Neuronal stem cell (in vitro differentiated cells): ENCODE measurements around the gene KHDC4.

Experiments
- DNase-seq: peaks from one replicate; pipeline ENCODE4 v3.0.0-alpha.2; 2013; ENCODE audit warnings: low spot score
- H2AFZ ChIP-seq: one replicate; pipeline ENCODE4 v1.6.1; 2013; ENCODE audit warnings: mild to moderate bottlenecking, low read length, inconsistent platforms
- H2AK5ac ChIP-seq: 2 replicates; pipeline ENCODE4 v1.6.1; 2013; ENCODE audit warnings: low read depth, mild to moderate bottlenecking, inconsistent platforms, low read length, moderate library complexity, mixed read lengths
- H2BK120ac ChIP-seq: 2 replicates; pipeline ENCODE4 v1.6.1; 2013; ENCODE audit warnings: low read depth, mild to moderate bottlenecking, inconsistent platforms, low read length, moderate library complexity, mixed read lengths
- H2BK12ac ChIP-seq: one replicate; pipeline ENCODE4 v1.6.1; 2013; ENCODE audit warnings: low read length, inconsistent platforms
- H2BK15ac ChIP-seq: 2 replicates; pipeline ENCODE4 v1.6.1; 2013; ENCODE audit warnings: mild to moderate bottlenecking, low read length, inconsistent platforms, mixed read lengths
- H2BK5ac ChIP-seq: one replicate; pipeline ENCODE4 v1.6.1; 2013; ENCODE audit warnings: inconsistent platforms, mild to moderate bottlenecking, low read length, moderate library complexity
- H3K14ac ChIP-seq: one replicate; pipeline ENCODE4 v1.6.1; 2013; ENCODE audit warnings: low read length, inconsistent platforms
- H3K18ac ChIP-seq: 2 replicates; pipeline ENCODE4 v1.6.1; 2013; ENCODE audit warnings: low read length, inconsistent platforms
- H3K23ac ChIP-seq: 2 replicates; pipeline ENCODE4 v1.6.1; 2013; ENCODE audit warnings: low read depth, mild to moderate bottlenecking, mixed read lengths, low read length, inconsistent platforms; ENCODE audit not compliant: poor library complexity
- H3K27ac ChIP-seq: replicated peaks from 3 replicates; pipeline ENCODE4 v1.5.1; 2013; ENCODE audit warnings: low read length, inconsistent platforms
- H3K27me3 ChIP-seq, 3 experiments: 2 replicates each; pipeline ENCODE4 v1.6.1; 2013; ENCODE audit warnings: low read length in 3 of 3, mild to moderate bottlenecking in 2 of 3, inconsistent platforms in 1 of 3, low read depth in 1 of 3, mixed read lengths in 1 of 3, moderate library complexity in 1 of 3; ENCODE audit not compliant: control insufficient read depth in 3 of 3, insufficient read depth in 3 of 3
- H3K36me3 ChIP-seq, 2 donors: replicated peaks in 1 of 2; 2 replicates each; pipeline ENCODE4 v1.6.1; 2013; ENCODE audit warnings: low read length in 2 of 2; ENCODE audit not compliant: control insufficient read depth in 2 of 2, insufficient read depth in 2 of 2
- H3K4ac ChIP-seq: 2 replicates; pipeline ENCODE4 v1.6.1; 2013; ENCODE audit warnings: inconsistent platforms, mild to moderate bottlenecking, low read length, moderate library complexity
- H3K4me1 ChIP-seq, 2 donors: 1 replicate in 1 of 2; 2 replicates in 1 of 2; pipeline ENCODE4 v1.6.1; 2013; ENCODE audit warnings: low read length in 2 of 2, low read depth in 1 of 2; ENCODE audit not compliant: control insufficient read depth in 2 of 2, insufficient read depth in 1 of 2
- H3K4me2 ChIP-seq: one replicate; pipeline ENCODE4 v1.6.1; 2013; ENCODE audit warnings: mild to moderate bottlenecking, low read length, inconsistent platforms; ENCODE audit not compliant: insufficient read depth, poor library complexity, severe bottlenecking
- H3K4me3 ChIP-seq, 2 donors: 2 replicates each; pipeline ENCODE4 v1.5.1; 2013; ENCODE audit warnings: low read length in 2 of 2, mild to moderate bottlenecking in 2 of 2, inconsistent platforms in 1 of 2, moderate library complexity in 1 of 2
- H3K79me1 ChIP-seq: one replicate; pipeline ENCODE4 v1.6.1; 2013; ENCODE audit warnings: low read depth, mild to moderate bottlenecking, inconsistent platforms, low read length, moderate library complexity
- H3K9ac ChIP-seq: one replicate; pipeline ENCODE4 v1.6.1; 2013; ENCODE audit warnings: mild to moderate bottlenecking, low read depth, low read length, inconsistent platforms; ENCODE audit not compliant: poor library complexity
- H3K9me3 ChIP-seq, 2 donors: replicated peaks in 1 of 2; 2 replicates each; pipeline versions ENCODE3 to v1.6.1; 2013; ENCODE audit warnings: low read length in 2 of 2, mild to moderate bottlenecking in 2 of 2, inconsistent platforms in 1 of 2, low read depth in 1 of 2, mixed read lengths in 1 of 2, moderate library complexity in 1 of 2; ENCODE audit not compliant: control insufficient read depth in 2 of 2, insufficient read depth in 1 of 2
- H4K8ac ChIP-seq: one replicate; pipeline ENCODE4 v1.6.1; 2013; ENCODE audit warnings: low read depth, mild to moderate bottlenecking, inconsistent platforms, low read length, moderate library complexity
- H4K91ac ChIP-seq: one replicate; pipeline ENCODE4 v1.6.1; 2013; ENCODE audit warnings: low read length, low read depth, mild to moderate bottlenecking, inconsistent platforms; ENCODE audit not compliant: poor library complexity
- WGBS, 2 donors: extraction: QIAGEN DNeasy Blood & Tissue Kit; methylation state at CpG; one replicate each; pipeline ENCODE4 v1.1.7; 2013; ENCODE audit warnings: missing lambda C conversion rate in 2 of 2, mixed read lengths in 1 of 2; ENCODE audit not compliant: insufficient read length in 2 of 2, insufficient replicate concordance in 1 of 2; ENCODE audit errors: extremely low coverage in 2 of 2; 5-methylcytosine and 5-hydroxymethylcytosine counted together

Gene KHDC4

GRCh38 chr1:155968670-155969069 is 34.5 kb upstream of the KHDC4 start:
- Histone ChIP-seq H4K91ac (no peak overlapping the region), H3K23ac (no peak overlapping the region), H2AK5ac (no peak overlapping the region), H3K9ac (no peak overlapping the region), H3K4ac (no peak overlapping the region), H3K36me3 (peaks cover 45 to 81% of the 10 kb centered on the region in 2 donors), H2BK120ac (no peak overlapping the region), H3K14ac (no peak overlapping the region), H3K4me3 (no peak overlapping the region), H2BK5ac (peak overlapping the region; percentile 57), H3K79me1 (peaks cover 36% of the 10 kb centered on the region), H3K4me2 (no peak overlapping the region), H3K9me3 (no peaks in the 10 kb centered on the region), H4K8ac (no peak overlapping the region), H2AFZ (no peak overlapping the region), H3K4me1 (peaks cover 32 to 43% of the 10 kb centered on the region in 2 donors), H2BK15ac (no peak overlapping the region), H3K27ac (peak overlapping the region; percentile 67), H3K18ac (peak overlapping the region; percentile 74), H3K27me3 (no peaks in the 10 kb centered on the region), H2BK12ac (no peak overlapping the region)
- no peak for DNase-seq
- WGBS, 2 donors: no CpG with 5 or more reads among the region's 3 CpGs

- Histone ChIP-seq H3K4me1 (peaks cover 32 to 42% of the 10 kb centered on the region in 2 donors), H3K27ac (peak overlapping the region; percentile 67), H3K4ac (no peak overlapping the region), H2AK5ac (no peak overlapping the region), H3K36me3 (peaks cover 46 to 82% of the 10 kb centered on the region in 2 donors), H3K23ac (no peak overlapping the region), H3K9me3 (no peaks in the 10 kb centered on the region), H2BK5ac (no peak overlapping the region), H3K27me3 (no peaks in the 10 kb centered on the region), H3K14ac (no peak overlapping the region), H4K8ac (no peak overlapping the region), H3K18ac (no peak overlapping the region), H3K79me1 (peaks cover 36% of the 10 kb centered on the region), H2BK15ac (no peak overlapping the region), H3K4me3 (no peak overlapping the region), H3K9ac (no peak overlapping the region), H4K91ac (no peak overlapping the region), H2AFZ (no peak overlapping the region), H2BK120ac (no peak overlapping the region), H3K4me2 (peak overlapping the region; percentile 34), H2BK12ac (no peak overlapping the region)
- no CpG with 5 or more reads among the region's 7 CpGs for whole genome bisulfite sequencing, 2 donors
- no peak for DNase-seq
Measured at GRCh38 chr1:155968051-155968400, 33.8 kb upstream of the KHDC4 start.

GRCh38 chr1:155967341-155968050 is 33.3 kb upstream of the KHDC4 start:
- H4K8ac ChIP-seq: peak overlapping the region; percentile 17
- no peak overlapping the region for H2BK12ac ChIP-seq
- H3K4me1 ChIP-seq: peaks cover 32 to 41% of the 10 kb centered on the region in 2 donors
- peak overlapping the region; percentile 70 for H3K23ac ChIP-seq
- H3K9me3 ChIP-seq: no peaks in the 10 kb centered on the region
- H2AK5ac ChIP-seq: peak overlapping the region; percentile 6
- no peak overlapping the region for H2AFZ ChIP-seq
- H3K79me1 ChIP-seq: peaks cover 37% of the 10 kb centered on the region
- H3K4ac ChIP-seq: no peak overlapping the region
- no peaks in the 10 kb centered on the region for H3K27me3 ChIP-seq
- no peak overlapping the region for H4K91ac ChIP-seq
- no peak overlapping the region for H2BK120ac ChIP-seq
- H2BK5ac ChIP-seq: no peak overlapping the region
- H3K36me3 ChIP-seq: peaks cover 51 to 82% of the 10 kb centered on the region in 2 donors
- no peak overlapping the region for H3K14ac ChIP-seq
- peak overlapping the region; percentile 20 for H3K27ac ChIP-seq
- no peak overlapping the region for H3K4me3 ChIP-seq
- H3K9ac ChIP-seq: peak overlapping the region; percentile 79
- DNase-seq: no peak
- H2BK15ac ChIP-seq: no peak overlapping the region
- peak overlapping the region; percentile 58 for H3K18ac ChIP-seq
- no CpG with 5 or more reads among the region's 13 CpGs for WGBS, 2 donors
- H3K4me2 ChIP-seq: peak overlapping the region; percentile 34

GRCh38 chr1:155966750-155967149 is 32.5 kb upstream of the KHDC4 start:
- Histone ChIP-seq H2BK5ac (no peak overlapping the region), H3K27ac (no peak overlapping the region), H4K8ac (no peak overlapping the region), H2BK12ac (no peak overlapping the region), H2BK120ac (no peak overlapping the region), H2BK15ac (no peak overlapping the region), H4K91ac (no peak overlapping the region), H3K4me2 (no peak overlapping the region), H3K4me3 (peak overlapping the region in 1 of 2 donors; percentile 36), H2AK5ac (peak overlapping the region; percentile 35), H3K18ac (no peak overlapping the region), H3K79me1 (peaks cover 36% of the 10 kb centered on the region), H2AFZ (no peak overlapping the region), H3K36me3 (peaks cover 59 to 86% of the 10 kb centered on the region in 2 donors), H3K4me1 (peaks cover 32 to 37% of the 10 kb centered on the region in 2 donors), H3K4ac (no peak overlapping the region), H3K9ac (no peak overlapping the region), H3K27me3 (no peaks in the 10 kb centered on the region), H3K9me3 (no peaks in the 10 kb centered on the region), H3K23ac (no peak overlapping the region), H3K14ac (no peak overlapping the region)
- no peak for DNase-seq
- WGBS, 2 donors: no CpG with 5 or more reads among the region's 7 CpGs
